Testis (tissue), 2 donors: Measurements from ENCODE around the gene APOL6.
"Not testable (repeated sequence)": the region's sequence is repeated elsewhere in the genome, so short reads cannot be mapped to it uniquely, and the experiment has no call there.

ENCODE experiments used
- CTCF ChIP-seq, 3 experiments: fragments of 450-650 bp in 2 of 3; fragments of 200-600 bp in 1 of 3; sonication (generic) in 1 of 3; IDR thresholded peaks; one replicate each; pipeline ENCODE4 v1.5.1; 2016 to 2019; ENCODE audit warnings: antibody characterized with exemption in 3 of 3, mild to moderate bottlenecking in 2 of 3, moderate library complexity in 1 of 3
- POLR2A ChIP-seq: fragments of 450-650 bp; IDR thresholded peaks from one replicate; pipeline ENCODE4 v1.6.1; 2017; ENCODE audit warnings: antibody characterized with exemption, mild to moderate bottlenecking, moderate library complexity

GRCh38 chr22:35666699-35667098, 18.5 kb downstream of the APOL6 start:
- TF ChIP-seq POLR2A; CTCF (IDR thresholded peaks at IDR 0.05): not testable (repeated sequence)
